OCI-LY3 (cell line): ENCODE measurements around the gene TBX2.

Experiments
- CTCF ChIP-seq: fragments of 200-600, 300-600 bp; sonication (generic); IDR thresholded peaks from 2 replicates; pipeline ENCODE4 v1.5.1; 2014; ENCODE audit warnings: antibody characterized with exemption, low read length, low read depth
- EZH2phosphoT487 ChIP-seq: fragments of 200-600 bp; shearing (Covaris generic); IDR thresholded peaks from 2 replicates; pipeline ENCODE4 v1.6.1; 2018; ENCODE audit warnings: antibody characterized with exemption, mixed run types, low read depth

GRCh38 chr17:61387011-61387410 lies 12.6 kb upstream of the TBX2 start:
- TF ChIP-seq EZH2phosphoT487 (no peak), CTCF (no peak)
